ENCODE data around the gene LDHA. TPM values are rescaled to one million over a fixed set of nuclear protein-coding genes. Genes with fewer than 3 reads are reported as not detected.
A peak's percentile ranks its signal among the peaks of the same experiment; 100 is the strongest.

LDHA gene
- total and polyA plus RNA-seq, 2 of the 8 experiments (the other 6 are each of a cell fraction or from before 2014, with no cell fraction given): 443 to 486 TPM

DNA sequence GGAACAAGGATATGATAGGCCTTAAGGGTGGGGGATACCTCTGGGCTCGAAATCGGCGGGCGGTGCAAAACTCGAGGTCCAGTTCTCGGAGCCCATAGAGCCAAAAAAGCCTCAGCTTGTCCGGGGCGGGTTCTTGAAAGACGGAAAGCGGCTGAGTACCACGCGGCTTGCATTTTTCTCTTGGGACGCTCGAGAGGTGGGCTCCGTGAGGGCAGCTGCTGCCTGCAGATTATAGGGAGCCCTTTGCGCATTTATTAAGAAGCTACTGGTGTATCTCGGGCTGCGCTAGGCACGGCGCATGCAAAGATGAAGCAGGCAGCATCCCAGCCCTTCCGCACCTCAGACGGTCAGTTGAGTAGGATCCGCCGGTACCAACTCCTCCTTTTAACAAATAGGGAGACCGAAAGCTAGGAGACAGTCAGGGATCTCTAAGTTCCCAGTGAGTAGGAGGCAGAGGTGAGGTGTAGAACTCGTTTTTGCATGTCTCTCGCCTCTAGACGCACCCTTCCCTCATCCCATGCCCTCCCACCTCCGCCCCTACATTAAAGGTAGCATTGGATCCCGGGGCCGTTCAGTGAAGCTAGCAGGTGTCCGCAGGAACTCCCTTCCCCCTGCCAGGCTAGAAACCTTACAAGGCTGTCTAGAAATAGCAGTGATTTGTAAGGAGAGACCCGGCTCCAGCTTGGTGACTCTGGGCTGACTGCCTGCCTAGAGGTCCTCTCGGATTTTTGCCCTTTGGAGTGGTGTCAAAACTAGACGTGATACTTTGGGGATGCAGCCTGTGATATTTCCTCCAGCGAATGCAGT is 768 bp downstream of the LDHA start:
- H2AK5ac ChIP-seq (ENCODE audit: low read depth, low read length): peak overlapping the region; percentile 17; the same call in 1 of the 2 replicates
- peak overlapping the region; percentile 92 to 96 for H3K4me2 ChIP-seq (ENCODE audit: insufficient read depth in 1 of 2, low read depth in 2 of 2, low read length in 2 of 2)
- peak overlapping the region; percentile 99 for H3K4ac ChIP-seq (replicated peaks; ENCODE audit: insufficient read length, low read depth, low read length)
- peak overlapping the region; percentile 25 to 76 (median 70) for H3K9ac ChIP-seq (replicated peaks in 1 of 4; ENCODE audit: extremely low read depth in 1 of 4, low read depth in 3 of 4, low read length in 3 of 4)
- H2BK20ac ChIP-seq (ENCODE audit: low read length): no peak overlapping the region
- H3K4me3 ChIP-seq (ENCODE audit: extremely low read depth in 1 of 4, insufficient read depth in 2 of 4, low read depth in 3 of 4, low read length in 4 of 4): peak overlapping the region; percentile 76 to 87 (median 80)
- H3K18ac ChIP-seq (ENCODE audit: extremely low read depth, low read length): peak overlapping the region; percentile 93; the same call in 1 of the 2 replicates
- no peak overlapping the region for H3K14ac ChIP-seq (ENCODE audit: insufficient read length)
- H3K56ac ChIP-seq (replicated peaks; ENCODE audit: insufficient read length, low read depth, low read length): peak overlapping the region; percentile 43
- peaks cover 3 to 6% (median 5%) of the 10 kb centered on the region in 4 experiments; a peak in 6 of 7 replicates for H3K4me1 ChIP-seq (replicated peaks in 1 of 4; ENCODE audit: control insufficient read depth in 3 of 4, insufficient read depth in 4 of 4, low read length in 3 of 4)
- peaks cover 0 to 33% of the 10 kb centered on the region in 2 experiments; a peak in 2 of 4 replicates for H3K79me2 ChIP-seq (ENCODE audit: control insufficient read depth in 1 of 2, insufficient read depth in 2 of 2, low read length in 2 of 2)
- H3K79me1 ChIP-seq (ENCODE audit: low read depth, low read length): peaks cover 2% of the 10 kb centered on the region; the same call in 1 of the 2 replicates
- TF ChIP-seq YY1 (IDR thresholded peaks at IDR 0.05; ENCODE audit: low read depth, low read length) (no peak), SUZ12 (IDR thresholded peaks at IDR 0.05; ENCODE audit: low read length) (peak; percentile 27; the same call in 1 of the 2 replicates), HDAC2 (IDR thresholded peaks at IDR 0.05; ENCODE audit: borderline replicate concordance in 1 of 2, low read depth in 2 of 2, low read length in 2 of 2) (0 out of 4 replicates have a peak, but pooled peaks of 1 of the 2 experiments have one; percentile 6), SIN3A (conservative IDR thresholded peaks at IDR 0.05 in 1 of 2, IDR thresholded peaks at IDR 0.05 in 1 of 2; ENCODE audit: low read depth in 1 of 2, low read length in 2 of 2) (0 out of 4 replicates have a peak, but pooled peaks of 1 of the 2 experiments have one; percentile 13)
- no peaks in the 10 kb centered on the region for H3K9me3 ChIP-seq (ENCODE audit: insufficient read depth in 2 of 2, low read depth in 1 of 2, low read length in 1 of 2)
- H3K23me2 ChIP-seq (ENCODE audit: low read depth, low read length): peaks cover 11% of the 10 kb centered on the region
- POLR2A ChIA-PET (ENCODE audit: partially characterized antibody): interaction anchor here (0.6 to 4.4 kb wide), 17 partner anchors 9 to 331 kb away, joined by 3 to 26 read pairs (median 4); partner anchors contain the start of genes GTF2H1, HPS5, IGSF22 and SAAL1
- DNase-seq (ENCODE audit: low read depth in 1 of 2, low spot score in 2 of 2) (peak in 1 of 2 experiments; percentile 54), FAIRE-seq (no peak)
- H3K27me3 ChIP-seq (replicated peaks in 1 of 4; ENCODE audit: control insufficient read depth in 3 of 4, extremely low read depth in 1 of 4, insufficient read depth in 3 of 4, low read length in 3 of 4): peaks cover 0 to 4% (median 0%) of the 10 kb centered on the region in 4 experiments; a peak in 2 of 7 replicates
- peak overlapping the region; percentile 85 for H4K5ac ChIP-seq (ENCODE audit: insufficient read length, low read depth, low read length)
- H2BK12ac ChIP-seq (ENCODE audit: low read depth, low read length): no peak overlapping the region; the same call in 1 of the 2 replicates
- WGBS, 2 experiments (ENCODE audit: extremely low coverage in 1 of 2, insufficient coverage in 1 of 2, insufficient read length in 1 of 2, insufficient replicate concordance in 2 of 2, low coverage in 1 of 2, low lambda C conversion rate in 2 of 2, missing lambda C conversion rate in 1 of 2): 4% methylated on average over 36 of the region's 36 CpGs; no CpG with 5 or more reads in 1 of the 2 experiments
- peak overlapping the region; percentile 6; the same call in 1 of the 2 replicates for H3K27ac ChIP-seq (ENCODE audit: low read depth, low read length)
- peak overlapping the region; percentile 95 for H4K8ac ChIP-seq (ENCODE audit: extremely low read depth, insufficient read depth, low read length)
- H2BK5ac ChIP-seq (ENCODE audit: low read depth, low read length): peak overlapping the region; percentile 56; the same call in 1 of the 2 replicates
- H3K36me3 ChIP-seq (ENCODE audit: control insufficient read depth in 2 of 4, insufficient read depth in 4 of 4, low read length in 3 of 4): peaks cover 14 to 30% (median 25%) of the 10 kb centered on the region in 4 experiments
- H2BK120ac ChIP-seq (replicated peaks; ENCODE audit: low read depth, low read length): no peak overlapping the region
- no peak overlapping the region for H4K91ac ChIP-seq (replicated peaks; ENCODE audit: insufficient read length, low read length)
- 0 out of 2 replicates have a peak overlapping the region, but pooled peaks have one; percentile 8 for H2AFZ ChIP-seq (ENCODE audit: low read length)
- CTCF ChIA-PET (ENCODE audit: partially characterized antibody): interaction anchor here (0.6 to 2.5 kb wide), 7 partner anchors 11 to 331 kb away, joined by 3 to 12 read pairs (median 5); partner anchors contain the start of gene IGSF22
- no peak overlapping the region for H3K23ac ChIP-seq (ENCODE audit: insufficient read length)
- peak overlapping the region; percentile 81; the same call in 1 of the 2 replicates for H2BK15ac ChIP-seq (ENCODE audit: low read length)
- peaks cover 0 to 4% of the 10 kb centered on the region in 2 experiments for H4K20me1 ChIP-seq (replicated peaks in 1 of 2; ENCODE audit: control insufficient read depth in 1 of 2, insufficient read depth in 2 of 2, low read length in 2 of 2)
